Adrenal gland (tissue), 5 donors: Measurements from ENCODE around the gene TSPEAR.

Experiments
- POLR2A ChIP-seq, 2 donors: fragments of 450-650 bp; IDR thresholded peaks; one replicate each; pipeline ENCODE4 v1.6.1; 2017; ENCODE audit warnings: antibody characterized with exemption in 2 of 2, mild to moderate bottlenecking in 2 of 2, moderate library complexity in 1 of 2
- TF ChIP-seq, protein P1 (sequence below), 6 experiments: fragments of 450-650 bp in 4 of 6; fragments of 200-600 bp in 2 of 6; sonication (generic) in 1 of 6; IDR thresholded peaks; 1 replicate in 5 of 6; 2 replicates in 1 of 6; pipeline versions ENCODE4 v1.5.1 to v1.8.0; 2016 to 2021; ENCODE audit warnings: antibody characterized with exemption in 6 of 6, mild to moderate bottlenecking in 2 of 6, moderate library complexity in 1 of 6
- donor health status: DM: no; HTN: no; CAD: no.

DNA sequence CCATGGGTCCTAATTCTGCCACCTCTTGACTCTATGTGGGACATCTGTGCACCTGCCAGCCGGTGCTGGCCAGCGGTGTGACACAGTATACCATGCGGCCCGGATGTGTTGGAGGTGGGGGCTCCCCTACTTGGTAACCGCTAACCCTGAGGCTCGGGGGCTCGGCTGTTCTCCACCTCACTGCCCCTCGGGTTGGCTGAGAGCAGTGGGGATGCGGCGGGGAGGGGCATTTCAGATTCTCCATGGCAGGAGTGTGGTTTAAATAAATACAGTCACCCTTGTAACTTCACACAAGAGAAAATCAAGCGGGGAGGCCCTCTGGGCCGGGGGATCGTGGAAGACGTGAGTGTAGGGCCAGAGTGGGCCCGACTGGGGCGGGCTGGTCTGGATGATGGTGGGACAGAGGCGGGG, 182.4 kb downstream of the TSPEAR start:
- TF ChIP-seq, protein P1, sequence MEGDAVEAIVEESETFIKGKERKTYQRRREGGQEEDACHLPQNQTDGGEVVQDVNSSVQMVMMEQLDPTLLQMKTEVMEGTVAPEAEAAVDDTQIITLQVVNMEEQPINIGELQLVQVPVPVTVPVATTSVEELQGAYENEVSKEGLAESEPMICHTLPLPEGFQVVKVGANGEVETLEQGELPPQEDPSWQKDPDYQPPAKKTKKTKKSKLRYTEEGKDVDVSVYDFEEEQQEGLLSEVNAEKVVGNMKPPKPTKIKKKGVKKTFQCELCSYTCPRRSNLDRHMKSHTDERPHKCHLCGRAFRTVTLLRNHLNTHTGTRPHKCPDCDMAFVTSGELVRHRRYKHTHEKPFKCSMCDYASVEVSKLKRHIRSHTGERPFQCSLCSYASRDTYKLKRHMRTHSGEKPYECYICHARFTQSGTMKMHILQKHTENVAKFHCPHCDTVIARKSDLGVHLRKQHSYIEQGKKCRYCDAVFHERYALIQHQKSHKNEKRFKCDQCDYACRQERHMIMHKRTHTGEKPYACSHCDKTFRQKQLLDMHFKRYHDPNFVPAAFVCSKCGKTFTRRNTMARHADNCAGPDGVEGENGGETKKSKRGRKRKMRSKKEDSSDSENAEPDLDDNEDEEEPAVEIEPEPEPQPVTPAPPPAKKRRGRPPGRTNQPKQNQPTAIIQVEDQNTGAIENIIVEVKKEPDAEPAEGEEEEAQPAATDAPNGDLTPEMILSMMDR (IDR thresholded peaks at IDR 0.05): no peak
- TF ChIP-seq POLR2A (IDR thresholded peaks at IDR 0.05): no peak
